Measurements from ENCODE around the gene DGAT2. TPM values are rescaled to one million over a fixed set of nuclear protein-coding genes. Genes with fewer than 3 reads are reported as not detected.
A peak's percentile ranks its signal among the peaks of the same experiment; 100 is the strongest.

Gene DGAT2
- total and polyA plus RNA-seq, 4 donors = 57.2 to 152 (median 108) TPM

DNA sequence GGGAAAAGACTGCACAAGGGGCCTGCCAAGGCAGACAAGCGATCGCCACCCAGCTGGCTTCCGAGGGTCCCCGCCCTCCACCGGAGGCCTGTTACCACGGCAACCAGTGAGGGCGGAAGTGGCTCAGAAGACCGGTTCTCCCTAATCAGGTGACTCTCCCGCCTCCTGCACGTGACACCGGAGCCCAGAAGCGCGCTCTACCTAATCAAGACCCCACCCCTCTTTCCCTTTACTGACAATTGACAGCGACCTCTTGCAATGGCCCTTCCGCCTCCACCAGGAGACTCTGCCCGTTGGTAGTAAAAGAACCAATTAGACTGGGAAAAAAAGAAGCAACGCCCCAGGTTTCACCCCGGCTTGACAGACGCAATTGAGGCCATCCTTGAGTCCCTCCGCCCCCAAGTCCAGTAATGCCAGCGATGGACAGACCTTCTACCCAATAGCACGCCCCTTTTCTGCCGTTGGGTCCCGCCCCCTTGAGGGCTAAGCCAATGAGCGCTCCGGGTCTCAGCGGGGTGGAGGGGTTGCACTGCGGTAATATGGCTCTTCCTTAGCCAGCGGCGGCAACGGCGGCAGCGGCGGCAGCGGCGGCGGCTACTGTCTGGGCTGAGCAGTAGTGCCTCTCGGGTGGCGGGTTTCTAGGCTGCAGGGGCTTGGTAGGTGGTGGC, 46.2 kb downstream of the DGAT2 start, which contains the start of gene UVRAG (continued):
- TF ChIP-seq YY1 (IDR thresholded peaks at IDR 0.05) = peak; percentile 96

DNA sequence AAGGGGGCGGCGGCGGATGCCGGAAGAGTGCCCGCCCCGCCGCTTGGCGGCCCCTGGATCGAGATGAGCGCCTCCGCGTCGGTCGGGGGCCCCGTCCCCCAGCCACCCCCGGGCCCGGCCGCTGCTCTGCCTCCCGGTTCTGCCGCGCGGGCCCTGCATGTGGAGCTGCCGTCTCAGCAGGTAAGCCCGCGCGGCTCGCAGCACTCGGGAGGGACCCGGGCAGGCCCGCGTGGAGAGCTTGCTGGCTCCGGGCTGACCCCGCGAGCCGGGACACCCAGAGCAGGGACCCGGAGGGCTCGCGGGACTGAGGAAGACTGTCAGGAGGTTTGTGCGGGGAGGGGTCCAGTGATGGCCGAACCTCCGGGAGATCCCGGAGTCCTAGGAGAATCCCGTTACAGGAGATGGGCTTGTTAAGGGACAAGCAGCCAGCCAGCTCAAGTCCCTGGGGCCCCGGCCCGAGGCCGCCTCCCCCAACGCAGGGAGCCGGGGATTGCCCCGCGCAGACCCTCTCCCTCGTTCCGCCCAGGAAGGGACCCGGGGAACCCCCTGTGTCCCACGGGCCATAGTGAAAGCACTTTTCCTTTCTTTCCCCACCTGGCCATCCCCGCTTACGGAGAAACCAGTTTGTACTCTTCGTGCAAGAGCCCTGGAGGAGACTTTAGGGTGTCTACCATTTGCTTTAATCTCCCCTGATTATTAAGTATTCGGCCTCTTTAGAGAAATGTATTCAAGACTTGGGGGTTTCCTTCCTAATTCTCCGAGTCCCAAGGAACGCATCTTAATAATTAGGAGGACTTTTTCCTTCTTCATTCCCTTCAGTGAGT, 47.0 kb downstream of the DGAT2 start:
- Histone ChIP-seq H3K27me3 (ENCODE audit: control insufficient read depth in 4 of 4, insufficient read depth in 4 of 4, low read length in 3 of 4) (no peaks in the 10 kb centered on the region), H3K4me1 (ENCODE audit: control insufficient read depth in 4 of 4, insufficient read depth in 4 of 4, low read length in 3 of 4) (peaks cover 2 to 25% (median 22%) of the 10 kb centered on the region in 4 donors), H3K9me3 (ENCODE audit: control insufficient read depth in 4 of 4, low read length in 3 of 4) (no peaks in the 10 kb centered on the region), H3K9ac (ENCODE audit: low read depth in 1 of 2, low read length in 2 of 2) (peak overlapping the region; percentile 26 to 84), H3K36me3 (ENCODE audit: control insufficient read depth in 4 of 4, insufficient read depth in 3 of 4, low read depth in 1 of 4, low read length in 3 of 4) (no peaks in the 10 kb centered on the region), H3K27ac (ENCODE audit: low read depth in 1 of 2, low read length in 2 of 2) (peak overlapping the region; percentile 80 to 84), H3K4me3 (ENCODE audit: low read depth in 1 of 3, low read length in 3 of 3) (peak overlapping the region; percentile 78 to 96 (median 91))
- no peak for TF ChIP-seq TAF1 (conservative IDR thresholded peaks at IDR 0.05)
- TF ChIP-seq HNF4A (conservative IDR thresholded peaks at IDR 0.05) = no peak
- TF ChIP-seq EGR1 (IDR thresholded peaks at IDR 0.05; ENCODE audit: low read depth in 2 of 2) = no peak
- WGBS = under 1% methylated on average over 60 of the region's 60 CpGs
- DNase-seq (ENCODE audit: low spot score) = peak; percentile 50

DNA sequence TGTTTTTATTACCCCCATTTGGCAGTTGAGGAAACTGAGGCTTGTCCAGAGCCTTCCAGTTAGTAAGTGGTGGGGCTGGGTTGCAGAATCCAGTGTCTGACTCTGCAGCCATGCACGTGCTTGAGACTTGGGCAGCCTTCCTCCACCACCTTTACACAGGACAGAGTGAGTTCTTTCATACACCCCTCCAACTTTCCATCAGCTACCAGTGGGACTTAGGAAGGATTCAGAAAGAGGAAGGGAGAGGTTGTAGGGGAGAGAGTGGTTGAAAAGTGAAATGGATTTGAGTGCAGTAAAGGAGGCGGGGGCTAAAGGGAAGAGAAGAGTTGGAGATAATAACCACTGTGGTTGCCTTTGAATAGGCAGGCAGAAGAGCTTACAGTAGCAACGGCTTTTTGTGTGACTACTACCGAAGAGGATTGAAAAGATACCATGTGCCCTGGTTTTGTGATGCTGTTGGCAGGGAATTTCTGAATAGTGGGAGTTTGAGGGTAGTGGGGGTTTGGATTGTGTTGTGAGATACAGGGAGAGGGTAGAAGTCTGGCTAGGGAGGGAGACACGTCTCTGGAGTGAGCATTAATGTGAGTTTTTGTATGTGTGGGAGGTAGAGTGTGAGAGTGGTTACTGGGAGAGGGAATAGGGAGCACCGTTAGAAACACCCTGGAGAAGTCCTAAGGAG, 48.1 kb downstream of the DGAT2 start:
- Histone ChIP-seq H3K27me3 (ENCODE audit: control insufficient read depth in 4 of 4, insufficient read depth in 4 of 4, low read length in 3 of 4) (no peaks in the 10 kb centered on the region), H3K36me3 (ENCODE audit: control insufficient read depth in 4 of 4, insufficient read depth in 3 of 4, low read depth in 1 of 4, low read length in 3 of 4) (no peaks in the 10 kb centered on the region), H3K4me3 (ENCODE audit: low read depth in 1 of 3, low read length in 3 of 3) (peak overlapping the region in 2 of 3 donors; percentile 91 to 96), H3K4me1 (ENCODE audit: control insufficient read depth in 4 of 4, insufficient read depth in 4 of 4, low read length in 3 of 4) (peaks cover 5 to 28% (median 22%) of the 10 kb centered on the region in 4 donors), H3K9me3 (ENCODE audit: control insufficient read depth in 4 of 4, low read length in 3 of 4) (no peaks in the 10 kb centered on the region), H3K9ac (ENCODE audit: low read depth in 1 of 2, low read length in 2 of 2) (peak overlapping the region in 1 of 2 donors; percentile 66), H3K27ac (ENCODE audit: low read depth in 1 of 2, low read length in 2 of 2) (no peak overlapping the region)
- no peak for DNase-seq (ENCODE audit: low spot score)
- 49% methylated on average over 6 of the region's 6 CpGs for WGBS
- no peak for TF ChIP-seq RXRA (IDR thresholded peaks at IDR 0.05)
- TF ChIP-seq, protein P1, sequence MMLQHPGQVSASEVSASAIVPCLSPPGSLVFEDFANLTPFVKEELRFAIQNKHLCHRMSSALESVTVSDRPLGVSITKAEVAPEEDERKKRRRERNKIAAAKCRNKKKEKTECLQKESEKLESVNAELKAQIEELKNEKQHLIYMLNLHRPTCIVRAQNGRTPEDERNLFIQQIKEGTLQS (IDR thresholded peaks at IDR 0.05) = no peak
- no peak for TF ChIP-seq FOXA1 (IDR thresholded peaks at IDR 0.05)
- TF ChIP-seq, protein P2, sequence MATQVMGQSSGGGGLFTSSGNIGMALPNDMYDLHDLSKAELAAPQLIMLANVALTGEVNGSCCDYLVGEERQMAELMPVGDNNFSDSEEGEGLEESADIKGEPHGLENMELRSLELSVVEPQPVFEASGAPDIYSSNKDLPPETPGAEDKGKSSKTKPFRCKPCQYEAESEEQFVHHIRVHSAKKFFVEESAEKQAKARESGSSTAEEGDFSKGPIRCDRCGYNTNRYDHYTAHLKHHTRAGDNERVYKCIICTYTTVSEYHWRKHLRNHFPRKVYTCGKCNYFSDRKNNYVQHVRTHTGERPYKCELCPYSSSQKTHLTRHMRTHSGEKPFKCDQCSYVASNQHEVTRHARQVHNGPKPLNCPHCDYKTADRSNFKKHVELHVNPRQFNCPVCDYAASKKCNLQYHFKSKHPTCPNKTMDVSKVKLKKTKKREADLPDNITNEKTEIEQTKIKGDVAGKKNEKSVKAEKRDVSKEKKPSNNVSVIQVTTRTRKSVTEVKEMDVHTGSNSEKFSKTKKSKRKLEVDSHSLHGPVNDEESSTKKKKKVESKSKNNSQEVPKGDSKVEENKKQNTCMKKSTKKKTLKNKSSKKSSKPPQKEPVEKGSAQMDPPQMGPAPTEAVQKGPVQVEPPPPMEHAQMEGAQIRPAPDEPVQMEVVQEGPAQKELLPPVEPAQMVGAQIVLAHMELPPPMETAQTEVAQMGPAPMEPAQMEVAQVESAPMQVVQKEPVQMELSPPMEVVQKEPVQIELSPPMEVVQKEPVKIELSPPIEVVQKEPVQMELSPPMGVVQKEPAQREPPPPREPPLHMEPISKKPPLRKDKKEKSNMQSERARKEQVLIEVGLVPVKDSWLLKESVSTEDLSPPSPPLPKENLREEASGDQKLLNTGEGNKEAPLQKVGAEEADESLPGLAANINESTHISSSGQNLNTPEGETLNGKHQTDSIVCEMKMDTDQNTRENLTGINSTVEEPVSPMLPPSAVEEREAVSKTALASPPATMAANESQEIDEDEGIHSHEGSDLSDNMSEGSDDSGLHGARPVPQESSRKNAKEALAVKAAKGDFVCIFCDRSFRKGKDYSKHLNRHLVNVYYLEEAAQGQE (IDR thresholded peaks at IDR 0.05) = no peak
- no peak for TF ChIP-seq SP1 (IDR thresholded peaks at IDR 0.05)
- no peak for TF ChIP-seq FOXA2 (IDR thresholded peaks at IDR 0.05)
- no peak for TF ChIP-seq HNF4G (IDR thresholded peaks at IDR 0.05)
- TF ChIP-seq, protein P3, sequence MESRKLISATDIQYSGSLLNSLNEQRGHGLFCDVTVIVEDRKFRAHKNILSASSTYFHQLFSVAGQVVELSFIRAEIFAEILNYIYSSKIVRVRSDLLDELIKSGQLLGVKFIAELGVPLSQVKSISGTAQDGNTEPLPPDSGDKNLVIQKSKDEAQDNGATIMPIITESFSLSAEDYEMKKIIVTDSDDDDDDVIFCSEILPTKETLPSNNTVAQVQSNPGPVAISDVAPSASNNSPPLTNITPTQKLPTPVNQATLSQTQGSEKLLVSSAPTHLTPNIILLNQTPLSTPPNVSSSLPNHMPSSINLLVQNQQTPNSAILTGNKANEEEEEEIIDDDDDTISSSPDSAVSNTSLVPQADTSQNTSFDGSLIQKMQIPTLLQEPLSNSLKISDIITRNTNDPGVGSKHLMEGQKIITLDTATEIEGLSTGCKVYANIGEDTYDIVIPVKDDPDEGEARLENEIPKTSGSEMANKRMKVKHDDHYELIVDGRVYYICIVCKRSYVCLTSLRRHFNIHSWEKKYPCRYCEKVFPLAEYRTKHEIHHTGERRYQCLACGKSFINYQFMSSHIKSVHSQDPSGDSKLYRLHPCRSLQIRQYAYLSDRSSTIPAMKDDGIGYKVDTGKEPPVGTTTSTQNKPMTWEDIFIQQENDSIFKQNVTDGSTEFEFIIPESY (IDR thresholded peaks at IDR 0.05) = no peak
- no peak for TF ChIP-seq NR2F2 (IDR thresholded peaks at IDR 0.05)
- no peak for TF ChIP-seq EGR1 (IDR thresholded peaks at IDR 0.05; ENCODE audit: low read depth in 2 of 2)

Measured in liver (tissue), 9 donors.